ENCODE results near the gene PPP2R2B.
"Not testable (repeated sequence)": the region's sequence is repeated elsewhere in the genome, so short reads cannot be mapped to it uniquely, and the experiment has no call there.

PPP2R2B gene

GRCh38 chr5:146744068-146744745, 134.3 kb downstream of the PPP2R2B start:
- peak; percentile 27 for DNase-seq (ENCODE audit: low spot score)

DNA sequence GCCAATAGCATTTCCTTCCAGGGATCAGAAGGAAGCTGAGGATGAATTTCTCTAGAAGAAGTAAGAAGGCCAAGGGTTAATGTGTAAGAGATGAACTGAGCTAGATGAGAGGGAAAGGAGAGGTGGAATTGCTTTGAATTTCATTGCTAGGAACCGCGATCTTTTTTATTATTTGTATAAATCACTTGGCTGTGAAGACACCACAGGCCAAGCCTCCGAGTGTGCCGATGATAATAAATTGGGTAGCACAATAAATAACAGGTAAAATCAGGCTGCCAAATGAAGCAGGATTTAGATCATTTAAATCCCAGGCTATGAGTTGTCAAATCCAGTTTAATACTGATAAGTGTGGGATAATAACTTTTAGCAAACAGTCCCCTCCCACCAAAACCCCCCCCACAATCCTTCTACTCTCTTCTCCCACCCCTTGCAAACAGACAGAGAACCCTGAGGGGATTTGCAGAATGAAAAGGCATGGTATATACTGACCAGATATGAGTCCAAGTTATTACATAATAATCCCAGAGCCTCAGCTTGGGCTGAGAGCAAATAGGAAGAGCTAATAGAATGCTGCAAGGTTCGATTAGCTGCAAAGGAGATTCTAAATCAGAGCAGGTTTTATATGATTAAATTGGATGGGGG, 143.5 kb downstream of the PPP2R2B start:
- DNase-seq (ENCODE audit: low spot score): no peak

DNA sequence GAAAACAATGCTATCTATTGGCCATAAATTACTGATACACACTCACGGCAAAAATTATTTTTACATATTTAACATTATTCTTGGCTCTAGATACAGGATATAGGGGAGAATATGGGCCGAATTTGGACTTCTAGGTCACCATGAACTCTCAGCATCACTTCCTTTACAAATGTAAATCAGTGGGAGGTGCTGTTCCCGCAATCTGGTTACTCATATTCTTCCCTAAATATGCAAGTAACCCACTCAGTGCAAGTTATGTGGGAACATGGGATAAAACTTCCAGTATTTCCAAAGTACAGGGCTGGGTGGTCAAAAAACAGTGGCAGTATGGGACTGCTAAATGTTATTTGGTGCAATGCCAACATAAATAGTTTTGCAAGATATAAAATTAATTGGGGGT, 145.6 kb downstream of the PPP2R2B start:
- DNase-seq (ENCODE audit: low spot score): no peak

- DNase-seq (ENCODE audit: low spot score): peak; percentile 62
Observed at GRCh38 chr5:146731909-146732659, 146.5 kb downstream of the PPP2R2B start.

- not testable (repeated sequence) for DNase-seq (ENCODE audit: low spot score)
Observed at GRCh38 chr5:146728746-146729145, 149.8 kb downstream of the PPP2R2B start.

GRCh38 chr5:146726891-146727290, 151.7 kb downstream of the PPP2R2B start:
- DNase-seq (ENCODE audit: low spot score): peak; percentile 42

- DNase-seq (ENCODE audit: low spot score): no peak
Observed at GRCh38 chr5:146726020-146726419, 152.5 kb downstream of the PPP2R2B start.

DNA sequence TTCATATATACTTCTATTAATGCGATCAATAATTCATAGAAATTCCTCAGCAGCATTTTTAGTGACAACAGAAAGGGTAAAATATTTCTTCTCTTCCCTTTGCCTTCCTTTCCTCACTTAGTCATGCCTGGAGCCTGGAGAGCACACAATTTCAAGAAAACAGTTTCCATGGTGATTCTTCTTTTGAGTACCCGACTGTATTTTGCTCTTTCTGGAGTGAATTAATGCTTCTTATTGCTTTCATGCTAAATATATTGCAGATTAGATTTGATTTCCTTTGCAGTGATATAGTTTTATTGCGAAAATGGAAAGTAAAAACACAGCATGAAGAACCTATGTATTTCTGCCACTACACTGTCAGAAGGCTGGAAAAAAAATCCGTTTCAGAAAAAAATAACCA, 153.5 kb downstream of the PPP2R2B start:
- no peak for DNase-seq (ENCODE audit: low spot score)

DNA sequence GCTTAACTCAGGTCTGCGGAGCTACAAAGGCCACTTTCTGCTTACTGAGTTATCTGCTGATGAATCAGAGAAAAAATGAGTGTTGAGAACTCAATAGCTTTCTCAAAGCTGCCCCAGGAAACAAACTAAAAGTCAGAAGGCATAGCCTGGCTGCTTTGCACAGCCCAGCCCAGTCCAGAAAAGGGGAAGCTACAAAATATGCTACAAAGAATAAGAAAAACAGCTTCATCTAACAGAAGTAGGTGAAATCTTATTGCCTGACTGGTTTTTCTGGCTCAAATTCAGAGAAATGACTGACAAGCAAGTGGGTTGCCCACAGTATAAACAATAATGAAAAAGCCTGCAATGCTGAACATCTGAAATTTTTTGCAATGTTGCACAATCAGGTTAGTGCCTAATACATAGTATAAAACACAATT, 156.2 kb downstream of the PPP2R2B start:
- no peak for DNase-seq (ENCODE audit: low spot score)

DNA sequence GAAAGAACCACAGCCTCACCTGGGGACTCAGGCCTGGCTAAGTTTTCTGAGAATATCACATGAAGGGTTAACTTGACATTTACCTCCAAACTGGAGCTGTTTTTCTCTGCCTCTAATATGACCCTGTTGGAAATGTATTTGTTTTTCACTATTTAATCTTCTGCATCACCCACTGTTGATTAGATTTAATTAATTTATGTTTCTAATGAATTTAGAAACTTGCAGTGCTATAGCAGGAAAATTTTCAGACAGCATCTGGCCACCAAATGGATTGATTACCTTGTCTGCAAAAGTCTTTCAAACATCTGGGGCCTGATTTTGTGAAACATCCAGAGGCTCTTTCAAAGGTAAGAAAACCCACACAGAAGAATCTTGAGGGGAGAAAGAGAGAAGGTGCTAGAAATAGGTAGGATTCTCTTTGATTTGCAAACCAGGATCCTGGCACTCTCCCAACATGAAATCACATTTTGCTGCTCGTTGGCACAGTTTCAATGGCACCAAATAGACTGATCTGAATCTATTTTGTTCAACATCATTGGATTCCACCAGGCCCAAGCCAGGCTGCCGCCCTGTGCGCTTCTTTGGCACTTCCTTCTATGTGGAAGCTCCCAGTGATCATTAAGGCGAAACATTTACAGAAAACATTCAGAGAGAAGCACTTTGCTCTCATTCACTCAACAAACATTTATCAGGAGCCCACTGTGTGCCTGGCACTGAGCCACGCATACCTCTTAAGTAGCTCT, 157.3 kb downstream of the PPP2R2B start:
- no peak for DNase-seq (ENCODE audit: low spot score)

DNA sequence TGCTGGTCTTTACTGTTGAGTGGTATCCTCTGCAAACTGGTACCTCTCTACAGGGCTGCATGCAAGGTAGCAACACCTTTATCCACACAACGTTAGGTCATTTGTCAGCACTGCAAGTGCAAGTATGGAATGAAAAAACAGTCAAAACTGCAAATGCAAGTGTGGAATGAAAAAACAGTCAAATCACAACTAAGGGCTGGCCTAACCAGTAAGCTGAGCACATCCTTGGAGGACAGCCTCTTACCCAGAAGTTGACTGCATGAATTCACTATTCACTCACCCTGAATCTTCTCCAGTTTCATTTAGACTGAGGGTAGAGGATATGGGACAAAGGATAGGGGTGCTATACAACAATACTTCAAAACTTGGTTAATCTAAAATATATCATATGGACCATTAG, 158.4 kb downstream of the PPP2R2B start:
- no peak for DNase-seq (ENCODE audit: low spot score)

DNA sequence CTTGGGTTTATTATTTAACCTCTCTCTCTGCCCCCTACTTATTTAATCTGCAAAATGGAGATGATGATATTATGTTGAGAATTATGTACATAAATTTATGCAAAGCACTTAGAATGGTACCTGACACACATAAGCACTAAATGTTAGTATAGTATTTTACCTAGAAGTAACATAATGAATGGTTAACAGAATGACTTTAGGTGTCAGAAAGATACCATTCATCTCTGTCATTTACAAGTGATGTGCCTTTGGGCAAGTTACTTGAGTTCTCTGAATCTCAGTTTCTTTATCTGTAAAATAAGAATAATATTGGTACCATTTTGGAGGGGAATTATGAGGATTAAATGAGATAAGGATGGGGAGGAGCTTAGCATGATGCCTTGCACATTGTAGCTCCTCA, 159.4 kb downstream of the PPP2R2B start:
- no peak for DNase-seq (ENCODE audit: low spot score)

- DNase-seq (ENCODE audit: low spot score): no peak
Observed at GRCh38 chr5:146718609-146719008, 159.9 kb downstream of the PPP2R2B start.

- DNase-seq (ENCODE audit: low spot score): no peak
Observed at GRCh38 chr5:146717951-146718350, 160.6 kb downstream of the PPP2R2B start.

GRCh38 chr5:146716636-146717035, 161.9 kb downstream of the PPP2R2B start:
- DNase-seq (ENCODE audit: low spot score): no peak

DNA sequence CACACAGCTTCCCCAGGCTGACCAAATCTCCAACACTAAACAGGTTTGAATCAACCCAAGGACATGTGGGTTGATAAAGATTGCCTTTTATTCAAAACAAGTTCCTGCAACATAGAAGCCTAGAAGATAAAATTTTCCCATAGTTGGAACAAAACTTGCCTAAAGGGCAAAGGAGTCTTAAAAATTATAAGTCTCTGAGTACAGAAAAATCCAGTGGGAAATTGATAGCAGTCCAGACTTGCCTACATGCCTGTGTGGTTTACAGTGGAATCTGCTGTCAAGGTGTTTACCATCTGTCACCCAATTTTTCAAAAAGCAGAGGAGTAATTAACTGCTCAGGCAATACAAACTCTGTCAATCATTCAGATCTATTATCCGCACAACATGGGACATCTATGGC, 168.2 kb downstream of the PPP2R2B start:
- no peak for DNase-seq (ENCODE audit: low spot score)

GRCh38 chr5:146707316-146707715, 171.2 kb downstream of the PPP2R2B start:
- DNase-seq (ENCODE audit: low spot score): no peak

GRCh38 chr5:146706321-146706972, 172.1 kb downstream of the PPP2R2B start:
- DNase-seq (ENCODE audit: low spot score): no peak

DNA sequence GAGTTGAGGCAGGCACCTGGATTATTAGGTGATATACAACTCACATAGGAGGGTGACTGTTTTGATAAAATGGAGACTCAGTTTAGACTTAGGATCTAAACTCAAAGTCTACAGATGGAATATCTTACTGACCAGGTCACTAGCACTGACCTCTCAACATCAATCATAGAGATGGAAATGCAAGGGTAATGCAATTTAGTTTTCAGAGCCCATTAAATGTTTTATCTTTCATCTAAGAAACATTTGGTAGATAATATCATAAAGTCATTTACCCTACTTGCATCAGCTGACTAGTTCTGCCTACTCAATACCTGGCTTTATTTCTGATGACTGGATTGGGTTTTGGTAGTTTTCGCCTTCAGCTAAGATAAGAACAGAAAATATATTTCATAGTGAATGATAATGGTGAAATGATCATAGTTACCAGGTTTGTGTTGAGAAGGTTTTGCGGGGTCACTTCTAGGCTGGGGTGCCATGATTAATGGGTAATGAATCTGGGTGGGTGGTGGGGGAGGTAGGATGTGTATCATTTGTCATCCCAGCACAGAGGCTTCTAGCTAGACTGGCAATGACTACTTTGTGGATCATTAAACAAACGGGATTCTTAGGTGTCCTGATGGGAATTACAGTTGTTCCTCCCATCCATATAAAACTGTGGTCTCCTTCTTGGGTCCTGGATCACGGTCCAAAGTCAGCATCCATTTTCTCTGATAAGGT, 173.4 kb downstream of the PPP2R2B start:
- DNase-seq (ENCODE audit: low spot score): no peak

DNA sequence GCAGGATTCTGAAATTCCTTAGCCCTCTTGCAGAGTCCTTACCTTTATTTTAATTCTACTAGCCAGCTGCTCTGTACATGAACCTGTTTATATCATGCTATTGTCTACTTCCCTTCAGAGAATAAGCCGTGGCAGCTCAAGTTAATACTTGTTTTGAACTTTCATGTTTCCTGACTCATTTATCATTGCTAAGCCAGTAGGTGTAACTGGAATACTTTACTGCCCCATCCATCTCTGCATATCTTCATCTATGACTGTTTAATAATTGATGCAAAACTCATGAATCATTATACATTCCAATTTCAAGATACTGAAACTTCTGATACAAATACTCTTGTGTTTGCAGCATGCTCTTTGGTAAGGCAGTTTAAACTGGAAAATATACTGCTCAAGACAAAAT, 174.7 kb downstream of the PPP2R2B start:
- no peak for DNase-seq (ENCODE audit: low spot score)

- DNase-seq (ENCODE audit: low spot score): no peak
Observed at GRCh38 chr5:146703499-146703898, 175.1 kb downstream of the PPP2R2B start.

All from COLO829 (cell line).